OCI-LY1 (cell line): Measurements from ENCODE around the gene GRK5.

Experiments
- H2AFZ ChIP-seq: fragments of 200-600 bp; sonication (generic), shearing (Covaris generic); 2 replicates; pipeline ENCODE4 v1.6.0; 2014; ENCODE audit warnings: antibody characterized with exemption, mild to moderate bottlenecking, low read length
- H3F3A ChIP-seq: fragments of 200-600 bp; sonication (generic), shearing (Covaris generic); 2 replicates; pipeline ENCODE4 v1.6.0; 2014; ENCODE audit warnings: mild to moderate bottlenecking, antibody characterized with exemption, low read length, moderate library complexity; ENCODE audit not compliant: insufficient read depth
- H3K27ac ChIP-seq: fragments of 200-600 bp; sonication (generic); 2 replicates; pipeline ENCODE4 v1.5.1; 2014; ENCODE audit warnings: low read length, mixed run types, mild to moderate bottlenecking, low read depth; ENCODE audit not compliant: poor library complexity, severe bottlenecking
- H3K27me3 ChIP-seq: fragments of 200-600 bp; sonication (generic); 2 replicates; pipeline ENCODE4 v1.6.0; 2014; ENCODE audit warnings: antibody characterized with exemption, mild to moderate bottlenecking, low read length, moderate library complexity; ENCODE audit not compliant: insufficient read depth
- H3K36me3 ChIP-seq: fragments of 200-600 bp; sonication (generic); 2 replicates; pipeline ENCODE4 v1.6.1; 2014; ENCODE audit warnings: mild to moderate bottlenecking, antibody characterized with exemption, low read length, moderate library complexity, mixed read lengths; ENCODE audit not compliant: insufficient read depth
- H3K4me1 ChIP-seq: fragments of 200-600 bp; sonication (generic); 2 replicates; pipeline ENCODE4 v1.5.1; 2014; ENCODE audit warnings: mild to moderate bottlenecking, low read length, moderate library complexity; ENCODE audit not compliant: insufficient read depth, severe bottlenecking
- H3K4me2 ChIP-seq: fragments of 200-600 bp; sonication (generic), shearing (Covaris generic); 2 replicates; pipeline ENCODE4 v1.6.1; 2014; ENCODE audit warnings: low read length
- H3K4me3 ChIP-seq: fragments of 200-600 bp; sonication (generic); 2 replicates; pipeline ENCODE4 v1.5.1; 2014; ENCODE audit warnings: low read length, low read depth, mild to moderate bottlenecking, mixed read lengths; ENCODE audit not compliant: poor library complexity, severe bottlenecking
- H3K79me2 ChIP-seq: fragments of 200-600 bp; shearing (Covaris generic); 2 replicates; pipeline ENCODE4 v1.6.1; 2016; ENCODE audit warnings: mixed run types, low read length, mixed read lengths; ENCODE audit not compliant: insufficient read depth
- H3K9ac ChIP-seq: fragments of 200-600 bp; sonication (generic), shearing (Covaris generic); 2 replicates; pipeline ENCODE4 v1.6.1; 2014; ENCODE audit warnings: mild to moderate bottlenecking, low read length, mixed read lengths
- H3K9me2 ChIP-seq: fragments of 200-600 bp; sonication (generic), shearing (Covaris generic); 2 replicates; pipeline ENCODE4 v1.6.1; 2014; ENCODE audit warnings: low read depth, mild to moderate bottlenecking, low read length, mixed read lengths
- H3K9me3 ChIP-seq: fragments of 200-600 bp; shearing (Covaris generic); 2 replicates; pipeline ENCODE4 v1.6.1; 2014; ENCODE audit warnings: low read length, mixed read lengths
- H4K20me1 ChIP-seq: fragments of 200-600 bp; sonication (generic), shearing (Covaris generic); 2 replicates; pipeline ENCODE4 v1.6.0; 2016; ENCODE audit warnings: mild to moderate bottlenecking, low read length; ENCODE audit not compliant: insufficient read depth
- CTCF ChIP-seq: fragments of 200-600 bp; sonication (generic), shearing (Covaris generic); IDR thresholded peaks from 2 replicates; pipeline ENCODE4 v1.5.1; 2017; ENCODE audit warnings: mild to moderate bottlenecking, antibody characterized with exemption, low read length, moderate library complexity, mixed read lengths
- EZH2 ChIP-seq: fragments of 200-600 bp; sonication (generic), shearing (Covaris generic); IDR thresholded peaks from 2 replicates; pipeline ENCODE4 v1.8.0; 2017; ENCODE audit warnings: borderline replicate concordance, mixed run types, mild to moderate bottlenecking, antibody characterized with exemption, low read length, moderate library complexity, mixed read lengths

GRK5 gene

GRCh38 chr10:119398996-119399395, 191.6 kb downstream of the GRK5 start:
- no peak overlapping the region for H2AFZ ChIP-seq
- no peaks in the 10 kb centered on the region for H3K9me2 ChIP-seq
- H3K79me2 ChIP-seq = no peaks in the 10 kb centered on the region
- H3F3A ChIP-seq = no peaks in the 10 kb centered on the region
- H3K4me2 ChIP-seq = no peak overlapping the region
- no peak overlapping the region for H3K27ac ChIP-seq
- no peaks in the 10 kb centered on the region for H3K27me3 ChIP-seq
- no peaks in the 10 kb centered on the region for H3K36me3 ChIP-seq
- H3K9ac ChIP-seq = no peak overlapping the region
- TF ChIP-seq CTCF (no peak), EZH2 (no peak)
- H3K4me1 ChIP-seq = peaks cover 18% of the 10 kb centered on the region
- H4K20me1 ChIP-seq = no peaks in the 10 kb centered on the region
- H3K4me3 ChIP-seq = no peak overlapping the region
- H3K9me3 ChIP-seq = no peaks in the 10 kb centered on the region

- Histone ChIP-seq H3K27me3 (no peaks in the 10 kb centered on the region), H3K9ac (no peak overlapping the region), H4K20me1 (no peaks in the 10 kb centered on the region), H3K9me3 (no peaks in the 10 kb centered on the region), H3K79me2 (no peaks in the 10 kb centered on the region), H3K4me1 (peaks cover 18% of the 10 kb centered on the region), H3K27ac (no peak overlapping the region), H3K4me2 (no peak overlapping the region), H3K9me2 (no peaks in the 10 kb centered on the region), H2AFZ (no peak overlapping the region), H3K4me3 (no peak overlapping the region), H3K36me3 (no peaks in the 10 kb centered on the region), H3F3A (no peaks in the 10 kb centered on the region)
- no peak for TF ChIP-seq CTCF
- no peak for TF ChIP-seq EZH2
Measured at GRCh38 chr10:119399466-119399865, 192.1 kb downstream of the GRK5 start.

DNA sequence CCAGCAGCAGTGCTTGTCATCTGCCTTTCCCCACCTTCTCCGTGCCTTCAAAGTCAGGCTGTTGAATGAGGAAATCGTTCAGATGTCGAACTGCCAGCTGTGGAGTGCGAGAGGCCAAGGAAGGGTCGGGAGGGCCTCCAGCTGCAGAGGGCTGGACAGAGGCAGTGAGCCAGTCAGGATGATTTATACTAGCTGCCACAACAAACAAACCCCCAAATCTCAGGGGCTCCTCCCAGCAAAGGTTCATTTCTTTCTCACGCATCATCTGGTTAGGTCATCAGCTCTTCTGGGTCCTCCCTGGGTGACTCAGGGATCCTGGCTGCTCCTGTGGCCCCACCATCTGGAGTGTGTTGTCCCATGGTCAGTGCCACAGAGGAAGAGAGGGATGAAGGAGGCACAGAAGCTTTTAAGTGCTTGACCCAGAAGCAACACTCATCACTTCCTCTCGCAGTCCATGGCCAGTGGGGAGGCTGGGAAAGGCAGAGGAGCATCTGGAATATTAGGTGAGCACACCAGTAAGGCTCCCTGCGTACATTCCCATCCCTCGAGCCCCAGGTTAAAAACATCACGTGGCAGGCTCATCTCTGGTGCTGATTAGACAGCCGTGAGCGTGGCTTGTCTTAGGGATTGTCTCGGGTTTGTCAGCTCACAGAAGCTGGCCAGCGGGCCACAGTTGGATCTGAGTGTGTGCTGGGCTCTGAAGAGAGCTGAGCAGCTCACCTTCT, 194.5 kb downstream of the GRK5 start:
- Histone ChIP-seq H3K9ac (no peak overlapping the region), H3K4me1 (no peaks in the 10 kb centered on the region), H3K36me3 (no peaks in the 10 kb centered on the region), H3K4me3 (no peak overlapping the region), H3K9me2 (no peaks in the 10 kb centered on the region), H3K9me3 (no peaks in the 10 kb centered on the region), H3K27me3 (no peaks in the 10 kb centered on the region), H3F3A (no peaks in the 10 kb centered on the region), H3K27ac (no peak overlapping the region), H3K4me2 (no peak overlapping the region), H3K79me2 (no peaks in the 10 kb centered on the region), H2AFZ (no peak overlapping the region), H4K20me1 (no peaks in the 10 kb centered on the region)
- no peak for TF ChIP-seq CTCF
- no peak for TF ChIP-seq EZH2
